ENCODE measurements around the gene ZNF598. TPM values are rescaled to one million over a fixed set of nuclear protein-coding genes. Genes with fewer than 3 reads are reported as not detected.

ZNF598 gene
- total RNA-seq (2014; rRNA removed; shearing (Covaris generic)) = 31.7 and 48.6 TPM in 2 replicates
- polyA plus RNA-seq (2016; fragmentation: Nextera tagmentation; extraction: Ambion mirVana) = 8.5 and 10.2 TPM in 2 replicates
- long read RNA-seq, partial matches to known transcripts = 0 of 1 reads
- long read RNA-seq, other reads (novel, unspliced or antisense) = 0 of 1 reads

- H3K4me1 Mint-ChIP-seq = peaks cover 30% of the 10 kb centered on the region
- Histone ChIP-seq H3K79me2 (replicated peaks; ENCODE audit: insufficient read depth) (peaks cover 37% of the 10 kb centered on the region), H3K4me1 (ENCODE audit: insufficient read depth) (peaks cover 15% of the 10 kb centered on the region), H3K4me3 (peak within 1 kb of the TSS; percentile 91), H3K9me2 (ENCODE audit: insufficient read depth) (no peaks in the 10 kb centered on the region), H3K4me2 (peak within 1 kb of the TSS; percentile 97), H2AFZ (peak within 1 kb of the TSS; percentile 92; the same call in 1 of the 2 replicates), H4K20me1 (replicated peaks; ENCODE audit: insufficient read depth) (peaks cover 31% of the 10 kb centered on the region), H3K36me3 (ENCODE audit: insufficient read depth) (no peaks in the 10 kb centered on the region), H3F3A (replicated peaks; ENCODE audit: low read depth) (peaks cover 14% of the 10 kb centered on the region; the same call in 1 of the 2 replicates), H3K27ac (ENCODE audit: low read depth) (peak within 1 kb of the TSS; percentile 85), H3K27me3 (ENCODE audit: insufficient read depth) (no peaks in the 10 kb centered on the region)
- TF ChIP-seq CREB1 (CRISPR knock-in tag; IDR thresholded peaks at IDR 0.05; ENCODE audit: low read depth) = peak; percentile 88
- TF ChIP-seq POLR2AphosphoS5 (IDR thresholded peaks at IDR 0.05; ENCODE audit: low read depth) = peak; percentile 54
- TF ChIP-seq EZH2 (IDR thresholded peaks at IDR 0.05; ENCODE audit: low read depth, unreplicated experiment) = no peak
- TF ChIP-seq NANOG (IDR thresholded peaks at IDR 0.05; ENCODE audit: borderline replicate concordance) = no peak
- TF ChIP-seq ZNF462 (CRISPR knock-in tag; IDR thresholded peaks at IDR 0.05) = no peak
- peak; percentile 78 for TF ChIP-seq ETS1 (IDR thresholded peaks at IDR 0.05)
- H3K27me3 Mint-ChIP-seq (ENCODE audit: insufficient read depth, low read depth, poor library complexity) = peaks cover 11% of the 10 kb centered on the region
- H3K27ac Mint-ChIP-seq = peak within 1 kb of the TSS; percentile 91
- no peaks in the 10 kb centered on the region for H3K9me3 Mint-ChIP-seq
- ATAC-seq (peak; percentile 86), DNase-seq (ENCODE audit: low spot score) (peak; percentile 91)
- H3K36me3 Mint-ChIP-seq (ENCODE audit: low read depth) = peaks cover 11% of the 10 kb centered on the region
- H3K4me3 Mint-ChIP-seq = peak within 1 kb of the TSS; percentile 91
Observed at GRCh38 chr16:2009791-2010510, at the start of gene ZNF598. Gene ZNF598 (minus strand): TSS chr16:2009821.

Data from GM23338 (cell line).